Cardiac septum (tissue), 1 donor: ENCODE results near the gene FAM50B. TPM values are rescaled to one million over a fixed set of nuclear protein-coding genes. Genes with fewer than 3 reads are reported as not detected.

Source experiments
- DNase-seq: peaks from one replicate; pipeline ENCODE4 v3.0.0-alpha.2; 2020; ENCODE audit warnings: low spot score
- intact Hi-C: fragments of 100-400 bp; cut with DNase I; formaldehyde crosslinking; loops from one replicate; pipeline ENCODE4 v1.14.0; 2022
- total RNA-seq: library from RNA; stranded (reverse); fragmentation: NEBNext Ultra II Directional; extraction: Animal tissue kit (Norgen Biotek cat#: 25700); gene quantifications from one replicate; pipeline ENCODE4 v1.2.1, GENCODE V29; 2021
- donor health status: DM: no; HTN: no; CAD: no.

Gene FAM50B
- total RNA-seq, 1 donor from 2014 or later = 18.2 TPM

DNA sequence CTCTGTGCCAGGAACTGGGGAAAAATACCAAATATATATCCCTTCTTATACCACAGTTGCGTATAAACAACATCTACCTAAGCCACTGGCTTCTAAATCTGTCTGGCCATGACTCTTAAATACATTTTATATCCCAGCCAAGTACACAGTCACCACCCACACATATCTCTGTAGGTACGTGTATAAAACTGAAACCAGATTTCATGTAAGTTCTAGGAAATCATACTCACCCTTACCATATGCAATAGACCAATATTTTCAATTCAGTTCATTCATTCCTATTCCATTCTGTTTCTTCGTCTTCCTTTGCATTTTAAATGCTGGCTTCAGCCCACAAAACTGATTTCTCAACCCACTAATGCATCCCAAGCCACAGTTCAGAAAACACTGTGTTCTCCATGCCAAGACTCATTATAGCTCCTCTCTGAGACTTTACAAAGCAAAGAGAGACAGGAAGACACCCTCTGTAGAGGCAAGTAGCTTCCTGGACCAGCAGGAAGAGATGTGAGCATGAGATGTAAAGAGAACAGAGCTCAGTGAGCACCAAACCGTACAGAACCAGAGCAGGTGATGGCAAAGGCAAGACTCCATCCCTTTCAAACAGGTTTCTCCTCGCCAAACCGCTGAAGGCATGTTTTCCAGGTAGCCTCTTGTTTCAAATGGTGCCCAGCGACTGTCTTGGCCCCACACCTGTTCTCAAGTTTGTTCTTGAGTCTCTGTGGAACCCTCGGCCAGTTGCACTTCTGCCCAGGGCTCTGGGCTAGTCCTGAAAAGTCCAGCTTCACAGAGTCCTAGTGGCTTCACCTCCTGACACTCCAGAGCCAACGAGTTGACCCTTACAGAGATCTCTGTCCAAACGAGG is 18.7 kb downstream of the FAM50B start:
- no peak for DNase-seq
- intact Hi-C loops = no loop called here

DNA sequence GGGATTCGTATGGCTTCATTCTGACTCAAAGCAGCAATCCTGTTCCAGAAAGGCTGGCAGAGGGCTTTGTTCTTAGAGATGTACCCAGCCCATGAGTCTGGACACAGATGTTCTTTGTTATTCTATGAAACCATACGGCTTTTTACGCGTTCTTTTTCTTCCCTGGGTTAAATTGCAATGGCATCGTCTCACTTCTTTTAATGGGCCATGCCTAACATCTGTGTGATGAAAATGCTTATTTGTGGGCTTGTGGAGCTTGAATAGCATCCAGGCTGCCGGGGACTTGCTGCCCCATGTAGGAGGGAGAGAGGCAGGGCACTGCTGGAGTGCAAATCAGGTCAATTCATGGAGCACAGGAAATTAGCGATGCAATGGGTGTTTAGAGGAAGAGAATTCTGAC is 19.4 kb downstream of the FAM50B start:
- intact Hi-C loops = no loop called here
- DNase-seq = no peak

DNA sequence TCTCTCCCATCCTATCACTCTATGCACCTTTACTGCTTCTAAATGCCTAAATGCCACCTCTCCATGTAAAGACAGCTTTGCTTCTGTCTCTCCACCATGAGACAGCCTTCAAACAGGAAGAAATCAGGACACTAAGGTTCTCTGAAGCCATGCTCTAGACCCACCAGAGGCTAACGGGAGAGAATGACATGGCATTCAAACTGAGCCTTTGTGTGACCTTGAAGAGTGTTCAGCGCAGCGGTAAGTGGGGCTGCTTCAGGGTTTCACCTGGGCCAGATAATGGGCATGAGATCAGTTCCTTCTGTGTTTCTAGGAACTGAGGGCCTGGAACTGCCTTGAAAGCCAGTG is 20.1 kb downstream of the FAM50B start:
- intact Hi-C loops = no loop called here
- no peak for DNase-seq

GRCh38 chr6:3869632-3870527 is 20.7 kb downstream of the FAM50B start:
- DNase-seq = no peak
- intact Hi-C loops = no loop called here

DNA sequence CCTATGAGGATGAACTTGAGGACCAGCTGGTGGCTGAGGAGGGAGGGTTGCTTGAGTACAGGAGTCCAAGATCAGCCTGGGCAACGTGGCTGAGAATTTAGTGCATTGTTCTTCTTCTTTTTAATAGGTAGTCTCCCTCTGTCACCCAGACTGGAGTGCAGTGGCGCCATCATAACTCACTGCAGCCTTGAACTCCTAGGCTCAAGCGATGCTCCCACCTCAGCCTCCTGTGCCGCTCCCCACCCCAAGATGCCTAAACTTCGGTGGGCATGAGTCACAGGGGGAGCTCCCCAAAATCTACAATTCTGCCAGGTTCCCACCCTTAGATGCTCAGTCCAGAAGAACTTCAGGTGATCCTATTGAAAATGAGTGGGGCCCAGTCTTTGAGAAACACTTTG is 21.4 kb downstream of the FAM50B start:
- intact Hi-C loops = no loop called here
- no peak for DNase-seq

DNA sequence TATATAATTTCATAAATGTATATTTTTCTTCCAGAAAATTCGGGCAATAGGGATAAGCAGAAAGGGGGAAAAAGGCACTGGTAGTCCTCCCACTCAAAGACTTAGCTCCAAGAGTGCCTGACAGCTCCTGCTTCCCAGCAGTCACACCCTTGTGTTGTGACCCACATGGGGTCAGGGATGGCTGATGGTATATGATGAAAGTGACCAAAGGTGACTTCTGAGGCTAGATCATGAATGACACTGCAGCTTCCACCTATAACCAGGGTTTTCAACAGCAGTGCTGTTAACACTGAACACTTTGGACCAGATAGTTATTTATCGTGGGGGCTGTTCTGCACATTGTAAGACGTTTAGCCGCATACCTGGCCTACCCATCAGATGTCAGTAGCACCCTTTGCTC is 22.3 kb downstream of the FAM50B start:
- intact Hi-C loops = no loop called here
- no peak for DNase-seq

DNA sequence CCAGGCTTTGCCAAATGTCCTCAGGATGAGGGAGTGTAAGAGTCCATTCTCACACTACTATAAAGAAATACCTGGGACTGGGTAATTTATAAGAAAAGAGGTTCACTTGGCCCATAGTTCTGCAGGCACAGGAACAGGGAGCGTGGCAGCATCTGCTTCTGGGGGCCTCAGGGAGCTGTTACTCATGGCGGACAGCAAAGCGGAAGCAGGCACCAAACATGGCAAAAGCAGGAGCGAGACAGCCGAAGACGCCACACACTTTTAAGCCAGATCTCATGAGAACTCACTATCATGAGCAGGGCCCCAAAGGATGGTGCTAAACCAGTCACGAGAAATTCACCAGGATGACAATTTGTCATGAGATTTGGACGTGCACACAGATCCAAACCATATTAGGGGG is 22.8 kb downstream of the FAM50B start:
- intact Hi-C loops = no loop called here
- no peak for DNase-seq

DNA sequence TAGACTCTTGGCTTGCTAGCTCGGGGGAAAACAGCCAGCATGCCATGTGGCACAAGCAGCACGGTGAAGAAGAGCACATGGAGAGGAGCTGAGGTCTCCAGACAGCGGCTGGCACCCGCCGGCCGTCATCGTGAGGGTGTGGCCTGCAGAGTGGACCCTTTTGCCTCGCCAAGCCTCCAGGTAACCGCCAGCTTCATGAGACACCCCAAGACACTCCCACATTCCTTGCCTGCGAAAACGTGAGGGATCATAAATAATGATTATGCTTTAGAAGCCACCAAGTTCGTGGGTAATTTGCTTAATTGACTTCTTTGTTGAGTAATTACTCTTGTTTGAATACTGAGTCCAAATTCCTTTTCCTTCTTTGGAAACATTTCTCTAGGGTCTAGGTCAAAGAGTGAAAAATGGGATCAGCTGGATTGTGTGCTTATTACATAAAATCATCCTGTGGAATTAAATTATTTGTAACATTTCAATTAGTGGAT is 23.2 kb downstream of the FAM50B start:
- no peak for DNase-seq
- intact Hi-C loops = no loop called here

DNA sequence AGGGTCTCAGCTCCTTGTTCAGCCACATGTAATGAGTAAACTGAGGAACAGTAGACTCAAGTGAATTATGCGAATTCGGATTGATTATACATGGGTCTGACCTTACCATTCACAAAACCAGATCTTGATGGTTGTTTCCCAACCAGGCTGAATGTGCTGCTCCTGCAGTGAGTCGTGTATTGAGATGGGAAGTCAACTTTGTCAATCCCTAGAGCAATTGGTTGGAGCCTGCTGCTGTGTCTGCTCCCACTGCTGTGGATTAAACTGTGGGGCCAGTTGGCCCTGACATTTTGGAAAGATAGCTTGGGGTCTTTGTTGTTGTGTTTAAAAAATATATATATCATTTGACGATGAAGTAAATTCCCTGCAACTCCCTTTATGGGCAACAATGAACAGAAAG is 23.9 kb downstream of the FAM50B start:
- intact Hi-C loops = no loop called here

DNA sequence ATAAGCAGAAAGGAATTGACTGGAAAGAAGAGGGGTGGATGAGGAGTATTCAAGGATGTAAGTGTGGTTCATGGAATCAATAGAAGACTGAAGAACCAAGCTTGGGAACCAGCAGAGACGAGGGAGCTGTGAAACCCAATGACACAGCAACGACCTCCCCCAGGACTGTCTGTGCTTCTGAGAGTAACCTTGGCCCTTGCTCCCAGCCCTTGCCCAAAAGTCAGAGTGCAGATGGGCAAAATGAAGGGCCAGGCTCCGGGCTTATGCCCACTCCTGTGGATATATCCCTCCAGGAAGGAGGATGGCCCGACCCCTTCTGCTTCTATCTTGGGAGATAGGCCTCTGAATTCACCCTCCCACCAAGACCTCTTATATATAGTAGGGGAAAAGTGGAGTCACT is 24.9 kb downstream of the FAM50B start:
- no peak for DNase-seq
- intact Hi-C loops = no loop called here

More for the DNA sequence above, 23.9 kb downstream of the FAM50B start:
- DNase-seq = no peak

DNA sequence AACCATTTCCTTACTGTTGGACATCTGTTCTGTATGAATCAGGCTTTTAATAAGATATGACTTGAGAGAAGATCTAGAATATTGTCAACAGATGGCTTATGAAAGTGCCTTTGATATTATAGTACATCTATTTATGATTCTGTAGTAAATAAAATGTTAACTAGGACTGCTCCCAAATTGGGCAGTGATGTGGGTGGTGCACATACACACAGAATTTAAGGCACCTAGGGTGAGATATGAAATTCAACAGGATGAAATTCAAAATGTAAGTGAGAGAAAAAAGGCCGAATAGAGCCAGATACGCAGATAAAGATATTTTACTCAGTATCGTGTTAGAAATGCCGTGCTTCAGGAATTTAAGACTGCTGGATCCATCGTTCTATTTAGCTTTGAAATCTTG is 26.3 kb downstream of the FAM50B start:
- no peak for DNase-seq
- intact Hi-C loops = no loop called here

- no peak for DNase-seq
Observed at GRCh38 chr6:3876101-3876500, 26.9 kb downstream of the FAM50B start.

DNA sequence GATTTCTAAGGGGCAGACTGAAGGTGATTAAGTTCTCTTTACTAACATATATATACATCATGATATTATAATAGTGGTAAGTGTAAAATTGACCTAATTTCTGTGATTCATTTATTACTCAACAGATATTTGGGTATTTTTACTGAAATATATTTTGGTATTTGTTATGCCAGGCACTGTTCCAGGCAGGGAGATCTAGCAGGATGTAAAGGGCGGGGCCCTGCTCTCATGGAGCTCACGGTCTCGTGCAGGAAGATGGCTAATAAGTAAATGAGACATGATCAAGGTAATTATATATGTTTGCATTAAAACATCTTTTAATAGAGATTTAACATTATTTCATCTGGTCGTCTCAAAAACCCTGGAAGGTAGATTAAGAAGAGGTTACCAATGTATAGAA is 27.7 kb downstream of the FAM50B start:
- no peak for DNase-seq

More at GRCh38 chr6:3876101-3876500, 26.9 kb downstream of the FAM50B start:
- intact Hi-C loops = no loop called here

GRCh38 chr6:3878048-3878666 is 29.0 kb downstream of the FAM50B start:
- intact Hi-C loops = no loop called here
- no peak for DNase-seq

More for the DNA sequence above, 27.7 kb downstream of the FAM50B start:
- intact Hi-C loops = no loop called here

DNA sequence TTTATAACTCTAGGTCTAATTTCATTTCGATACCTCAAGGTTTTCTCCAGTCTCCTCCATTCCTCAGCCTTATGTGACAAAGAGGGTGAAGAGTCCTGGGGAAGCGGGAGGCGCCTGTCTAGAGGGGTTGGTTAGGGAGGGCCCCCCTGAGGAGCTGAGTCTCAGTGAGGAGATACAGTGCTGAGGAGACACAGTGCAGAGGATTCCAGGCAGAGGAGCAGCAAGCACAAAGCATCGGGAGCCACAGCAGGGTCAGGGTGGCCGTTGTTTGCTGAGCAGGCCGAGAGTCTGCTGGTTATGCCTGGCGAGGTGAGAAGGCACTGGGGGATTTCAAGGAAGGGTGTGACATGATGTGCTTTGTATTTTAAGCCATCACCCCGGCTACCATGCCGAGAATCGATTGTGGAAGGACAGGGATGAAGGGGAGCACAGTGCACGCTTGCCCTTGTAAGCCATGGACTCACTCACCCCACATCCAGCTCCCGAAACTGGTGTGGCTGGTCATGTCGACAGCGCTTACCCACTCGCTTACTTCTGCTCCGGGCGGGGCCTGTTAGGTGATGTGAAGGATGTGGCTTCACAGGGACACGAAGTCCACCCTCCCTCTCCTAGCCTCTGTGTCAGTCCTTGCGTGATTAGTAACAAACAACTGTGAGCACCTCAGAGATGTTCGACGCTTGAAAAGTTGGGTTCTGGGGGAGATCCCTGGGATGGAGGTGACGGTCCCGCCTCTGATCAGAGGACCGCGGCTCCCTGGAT is 30.2 kb downstream of the FAM50B start:
- intact Hi-C loops = no loop called here
- DNase-seq = no peak

DNA sequence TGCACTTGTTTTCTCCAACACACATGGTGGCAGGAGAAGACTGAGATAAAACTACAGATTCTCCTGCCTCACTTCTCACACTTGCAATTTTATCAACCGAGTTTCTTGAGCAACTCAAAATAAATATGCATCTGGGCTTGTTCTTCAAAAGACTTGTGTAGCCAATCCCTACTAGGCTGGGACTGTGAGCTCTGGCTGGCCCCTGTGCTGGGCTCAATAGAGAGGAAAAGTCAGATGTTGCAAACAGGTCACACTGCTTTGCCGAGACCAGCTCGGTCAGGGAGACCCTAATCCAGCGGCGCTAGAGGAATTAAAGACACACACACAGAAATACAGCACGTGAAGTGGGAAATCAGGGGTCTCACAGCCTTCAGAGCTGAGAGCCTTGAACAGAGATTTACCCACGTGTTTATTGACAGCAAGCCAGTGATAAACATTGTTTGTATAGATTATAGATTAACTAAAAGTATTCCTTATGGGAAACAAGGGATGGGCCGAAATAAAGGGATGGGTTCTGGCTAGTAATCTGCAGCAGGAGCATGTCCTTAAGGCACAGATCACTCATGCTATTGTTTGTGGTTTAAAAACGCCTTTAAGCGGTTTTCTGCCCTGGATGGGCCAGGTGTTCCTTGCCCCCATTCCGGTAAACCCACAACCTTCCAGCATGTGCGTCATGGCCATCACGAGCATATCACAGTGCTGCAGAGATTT is 32.7 kb downstream of the FAM50B start:
- intact Hi-C loops = loop anchor here (5.0 to 10.0 kb wide), 2 partner anchors 55 to 597 kb away; no protein-coding TSS in a partner anchor
- no peak for DNase-seq

DNA sequence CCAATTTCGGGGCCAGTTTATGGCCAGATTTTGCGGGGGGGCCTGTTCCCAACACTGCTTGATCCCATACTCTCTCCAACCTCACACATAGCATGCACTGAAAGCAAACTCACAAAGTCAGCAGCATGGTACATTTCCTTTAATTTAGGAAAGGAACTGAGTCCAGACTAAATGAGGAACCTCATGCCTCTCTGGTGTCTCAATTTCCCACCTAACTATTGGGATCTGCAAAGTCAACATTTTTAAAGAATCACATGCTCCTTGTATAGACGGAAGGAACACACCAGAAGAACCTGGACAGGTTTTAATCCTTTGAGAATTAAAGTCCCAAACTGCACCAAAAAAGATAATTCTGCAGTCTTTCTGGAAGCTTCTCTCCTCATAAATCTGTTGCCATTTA is 33.3 kb downstream of the FAM50B start:
- intact Hi-C loops = loop anchor here (5.0 to 10.0 kb wide), 2 partner anchors 55 to 598 kb away; no protein-coding TSS in a partner anchor
- DNase-seq = no peak

- DNase-seq = no peak
- intact Hi-C loops = loop anchor here (5.0 to 10.0 kb wide), 2 partner anchors 56 to 598 kb away; no protein-coding TSS in a partner anchor
Observed at GRCh38 chr6:3882866-3883265, 33.7 kb downstream of the FAM50B start.
